K562 (cell line): ENCODE results near the gene EEF1A2. TPM values are rescaled to one million over a fixed set of nuclear protein-coding genes. Genes with fewer than 3 reads are reported as not detected.

Experiments
- CBX1 ChIP-seq: sonication (generic); IDR thresholded peaks from 2 replicates; pipeline ENCODE4 v1.6.1; 2016; ENCODE audit warnings: antibody characterized with exemption, low read depth, mild to moderate bottlenecking
- ETV1 ChIP-seq: fragments of 450-650 bp; conservative IDR thresholded peaks from 2 replicates; pipeline ENCODE4 v1.6.1; 2016; ENCODE audit warnings: missing genetic modification characterization, control low read depth, low read depth, missing compliant biosample characterization
- FOXA1 ChIP-seq: fragments of 450-650 bp; IDR thresholded peaks from 2 replicates; pipeline ENCODE4 v1.6.1; 2016; ENCODE audit warnings: mild to moderate bottlenecking, borderline replicate concordance
- JUNB ChIP-seq: fragments of 450-650 bp; formaldehyde crosslinking; conservative IDR thresholded peaks from 2 replicates; pipeline ENCODE4 v1.4.0; 2020; ENCODE audit warnings: mild to moderate bottlenecking
- SIN3B ChIP-seq: fragments of 450-650 bp; IDR thresholded peaks from 2 replicates; pipeline ENCODE4 v1.6.1; 2017; ENCODE audit warnings: low read depth, mild to moderate bottlenecking, moderate library complexity
- SOX6 ChIP-seq: fragments of 450-650 bp; IDR thresholded peaks from 2 replicates; pipeline ENCODE4 v1.6.1; 2014; ENCODE audit warnings: mild to moderate bottlenecking
- SRF ChIP-seq, 2 experiments: fragments of 250-450, 450-650 bp in 1 of 2; sonication (Bioruptor Pico) in 1 of 2; sonication (generic) in 1 of 2; formaldehyde crosslinking; IDR thresholded peaks; 2 replicates each; pipeline versions ENCODE4 v1.5.0 to v1.5.1; 2020 to 2022; ENCODE audit warnings: mild to moderate bottlenecking in 1 of 2, missing genetic modification reagents in 1 of 2
- VEZF1 ChIP-seq: fragments of 200-800 bp; sonication (Bioruptor generic); IDR thresholded peaks from 2 replicates; pipeline ENCODE4 v1.6.1; 2017; ENCODE audit warnings: missing genetic modification characterization, missing compliant biosample characterization
- ZBTB26 ChIP-seq: fragments of 450-650 bp; formaldehyde crosslinking; IDR thresholded peaks from 2 replicates; pipeline ENCODE4 v1.4.0; 2022; ENCODE audit warnings: missing genetic modification characterization
- ZBTB49 ChIP-seq: sonication (generic); formaldehyde crosslinking; IDR thresholded peaks from 2 replicates; pipeline ENCODE4 v1.8.0; 2022; ENCODE audit warnings: missing genetic modification reagents, mild to moderate bottlenecking, borderline replicate concordance
- ZNF444 ChIP-seq: fragments of 250-450 bp; sonication (Bioruptor Pico); IDR thresholded peaks from 2 replicates; pipeline ENCODE4 v1.4.0; 2020; ENCODE audit warnings: mild to moderate bottlenecking, moderate library complexity
- ZNF507 ChIP-seq: conservative IDR thresholded peaks from 2 replicates; pipeline ENCODE4 v1.6.1; 2017; ENCODE audit warnings: missing genetic modification characterization, missing compliant biosample characterization
- polyA plus RNA-seq, 8 experiments: library from polyadenylated mRNA; depleted of rRNA in 4 of 8; stranded (reverse) in 5 of 8; unstranded in 3 of 8; fragments of >200 nt; fragmentation: Nextera tagmentation in 2 of 8; fragmentation: Illumina TruSeq in 1 of 8; extraction: Ambion mirVana in 2 of 8; extraction: Trizol in 1 of 8; gene quantifications; 2 replicates each; pipeline versions ENCODE4 v1.2.1 to v1.2.3, GENCODE V29; 2011 to 2014; ENCODE audit warnings: inconsistent platforms in 1 of 8, missing spikeins in 1 of 8
- total RNA-seq, 7 experiments: library from RNA; depleted of rRNA in 6 of 7; stranded (reverse); fragments of >200 nt in 6 of 7; fragmentation: Illumina TruSeq in 2 of 7; extraction: Trizol in 2 of 7; gene quantifications; 2 replicates each; pipeline versions ENCODE4 v1.2.1 to v1.2.3, GENCODE V29; 2011 to 2021; ENCODE audit warnings: low replicate concordance in 1 of 7
- TF ChIP-seq, protein P1 (sequence below): fragments of 250-450 bp; sonication (Bioruptor Pico); IDR thresholded peaks from 2 replicates; pipeline ENCODE4 v1.8.0; 2021; ENCODE audit warnings: moderate library complexity, mild to moderate bottlenecking, inconsistent platforms

EEF1A2 gene
- total and polyA plus RNA-seq, 9 of the 15 experiments (the other 6 are each of a cell fraction or from before 2014, with no cell fraction given) = 0.04 to 29.6 (median 11.5) TPM

DNA sequence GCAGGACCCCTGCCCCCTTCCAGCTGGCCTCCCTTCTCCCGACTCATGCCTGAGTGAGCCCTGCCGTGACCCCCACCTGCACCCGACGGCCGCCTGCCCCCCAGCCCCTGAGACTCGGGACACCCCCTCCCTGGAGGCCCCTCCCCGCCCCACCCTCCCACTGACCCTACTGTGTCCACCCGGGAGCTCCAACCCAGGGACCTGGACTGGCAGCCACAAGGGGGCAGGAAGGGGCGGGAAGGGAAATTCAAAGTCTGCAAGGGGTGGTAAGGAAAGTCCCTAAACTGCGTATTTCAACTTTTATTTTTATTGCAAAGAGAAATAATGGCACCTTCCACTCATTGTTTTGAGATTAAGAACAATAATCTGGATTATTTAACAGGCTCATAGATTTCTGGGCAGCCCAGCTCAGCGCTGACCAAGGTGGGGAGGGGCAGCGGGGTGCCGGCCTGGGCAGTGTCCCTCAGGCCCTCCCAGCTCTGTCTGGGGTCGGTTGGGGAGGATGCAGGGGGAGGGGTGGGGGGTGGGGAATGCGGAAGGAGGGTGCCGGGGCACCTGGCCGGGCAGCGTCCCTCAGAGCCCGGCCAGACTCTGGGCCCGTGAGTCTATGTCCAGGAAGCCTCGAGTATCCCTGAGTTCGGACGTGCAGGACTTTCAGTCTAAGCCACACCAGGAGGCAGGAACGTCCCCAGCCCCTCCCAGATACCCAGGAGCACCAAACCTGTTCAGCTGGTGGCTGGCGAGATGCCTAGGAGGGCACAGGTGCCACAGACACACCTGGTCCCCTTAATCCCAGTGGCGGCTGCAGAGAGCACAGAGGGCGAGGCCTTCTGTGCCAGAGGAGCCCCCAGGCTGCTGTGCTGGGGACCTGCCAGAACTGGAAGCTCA lies 39.6 kb upstream of the EEF1A2 start (continued):
- TF ChIP-seq ZNF507 (tag) (no peak), ZBTB49 (no peak), CBX1 (no peak), VEZF1 (peak; percentile 80), ETV1 (tag) (no peak), SOX6 (no peak), ZBTB26 (CRISPR knock-in tag) (no peak), FOXA1 (no peak), JUNB (no peak), ZNF444 (CRISPR knock-in tag) (no peak), SIN3B (no peak), SRF (CRISPR knock-in tag; IDR thresholded peaks at IDR 0.05) (0 out of 4 replicates have a peak, but pooled peaks of 1 of the 2 experiments have one; percentile 7)
- TF ChIP-seq, protein P1, sequence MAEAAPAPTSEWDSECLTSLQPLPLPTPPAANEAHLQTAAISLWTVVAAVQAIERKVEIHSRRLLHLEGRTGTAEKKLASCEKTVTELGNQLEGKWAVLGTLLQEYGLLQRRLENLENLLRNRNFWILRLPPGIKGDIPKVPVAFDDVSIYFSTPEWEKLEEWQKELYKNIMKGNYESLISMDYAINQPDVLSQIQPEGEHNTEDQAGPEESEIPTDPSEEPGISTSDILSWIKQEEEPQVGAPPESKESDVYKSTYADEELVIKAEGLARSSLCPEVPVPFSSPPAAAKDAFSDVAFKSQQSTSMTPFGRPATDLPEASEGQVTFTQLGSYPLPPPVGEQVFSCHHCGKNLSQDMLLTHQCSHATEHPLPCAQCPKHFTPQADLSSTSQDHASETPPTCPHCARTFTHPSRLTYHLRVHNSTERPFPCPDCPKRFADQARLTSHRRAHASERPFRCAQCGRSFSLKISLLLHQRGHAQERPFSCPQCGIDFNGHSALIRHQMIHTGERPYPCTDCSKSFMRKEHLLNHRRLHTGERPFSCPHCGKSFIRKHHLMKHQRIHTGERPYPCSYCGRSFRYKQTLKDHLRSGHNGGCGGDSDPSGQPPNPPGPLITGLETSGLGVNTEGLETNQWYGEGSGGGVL (CRISPR knock-in tag) = no peak
